Liver (tissue), 9 donors: ENCODE results near the gene CBX8. TPM values are rescaled to one million over a fixed set of nuclear protein-coding genes. Genes with fewer than 3 reads are reported as not detected.
A peak's percentile ranks its signal among the peaks of the same experiment; 100 is the strongest.

Experiments used
- DNase-seq: peaks from one replicate; pipeline ENCODE4 v3.0.0-alpha.2; 2017; ENCODE audit warnings: low spot score
- H3K27ac ChIP-seq, 2 donors: one replicate each; pipeline ENCODE4 v1.7.0; 2013; ENCODE audit warnings: inconsistent platforms in 2 of 2, low read length in 2 of 2, control low read depth in 1 of 2, low read depth in 1 of 2, mild to moderate bottlenecking in 1 of 2
- H3K27me3 ChIP-seq, 4 donors: one replicate each; pipeline versions ENCODE4 v1.6.1 to v1.7.0; 2013; ENCODE audit warnings: low read length in 3 of 4, inconsistent platforms in 1 of 4, mild to moderate bottlenecking in 1 of 4, moderate library complexity in 1 of 4; ENCODE audit not compliant: control insufficient read depth in 4 of 4, insufficient read depth in 4 of 4
- H3K36me3 ChIP-seq, 4 donors: one replicate each; pipeline versions ENCODE4 v1.6.1 to v1.7.0; 2013; ENCODE audit warnings: low read length in 3 of 4, mild to moderate bottlenecking in 3 of 4, low read depth in 1 of 4, moderate library complexity in 1 of 4; ENCODE audit not compliant: control insufficient read depth in 4 of 4, insufficient read depth in 3 of 4
- H3K4me1 ChIP-seq, 4 donors: one replicate each; pipeline versions ENCODE4 v1.6.1 to v1.7.0; 2013; ENCODE audit warnings: low read length in 3 of 4, mild to moderate bottlenecking in 3 of 4, moderate library complexity in 1 of 4; ENCODE audit not compliant: control insufficient read depth in 4 of 4, insufficient read depth in 4 of 4
- H3K4me3 ChIP-seq, 3 donors: one replicate each; pipeline versions ENCODE4 v1.6.1 to v1.7.0; 2013; ENCODE audit warnings: low read length in 3 of 3, control low read depth in 1 of 3, low read depth in 1 of 3, mild to moderate bottlenecking in 1 of 3
- H3K9ac ChIP-seq, 2 donors: one replicate each; pipeline ENCODE4 v1.7.0; 2013; ENCODE audit warnings: low read length in 2 of 2, mild to moderate bottlenecking in 2 of 2, moderate library complexity in 2 of 2, control low read depth in 1 of 2, low read depth in 1 of 2
- H3K9me3 ChIP-seq, 4 donors: one replicate each; pipeline versions ENCODE4 v1.6.1 to v1.7.0; 2013; ENCODE audit warnings: low read length in 3 of 4; ENCODE audit not compliant: control insufficient read depth in 4 of 4
- EGR1 ChIP-seq, 2 donors: IDR thresholded peaks; 2 replicates each; pipeline ENCODE4 v1.6.1; 2016 to 2018; ENCODE audit warnings: antibody characterized with exemption in 2 of 2, low read depth in 2 of 2
- FOXA1 ChIP-seq: IDR thresholded peaks from 2 replicates; pipeline ENCODE4 v1.6.1; 2016; ENCODE audit warnings: antibody characterized with exemption
- FOXA2 ChIP-seq: IDR thresholded peaks from 2 replicates; pipeline ENCODE4 v1.6.1; 2016; ENCODE audit warnings: antibody characterized with exemption
- HNF4A ChIP-seq, 2 donors: conservative IDR thresholded peaks; 2 replicates each; pipeline ENCODE4 v1.6.1; 2016; ENCODE audit warnings: antibody characterized with exemption in 2 of 2, mild to moderate bottlenecking in 2 of 2
- HNF4G ChIP-seq: IDR thresholded peaks from 2 replicates; pipeline ENCODE4 v1.6.1; 2016; ENCODE audit warnings: antibody characterized with exemption
- JUND ChIP-seq, 2 donors: IDR thresholded peaks; 2 replicates each; pipeline ENCODE4 v1.6.1; 2016; ENCODE audit warnings: antibody characterized with exemption in 2 of 2
- RAD21 ChIP-seq, 2 donors: IDR thresholded peaks; 2 replicates each; pipeline ENCODE4 v1.6.1; 2016; ENCODE audit warnings: antibody characterized with exemption in 2 of 2, mild to moderate bottlenecking in 2 of 2
- RXRA ChIP-seq, 2 donors: IDR thresholded peaks; 2 replicates each; pipeline ENCODE4 v1.6.1; 2017 to 2018; ENCODE audit warnings: antibody characterized with exemption in 2 of 2, mild to moderate bottlenecking in 1 of 2
- SP1 ChIP-seq: IDR thresholded peaks from 2 replicates; pipeline ENCODE4 v1.6.1; 2018; ENCODE audit warnings: antibody characterized with exemption, mild to moderate bottlenecking
- TAF1 ChIP-seq: conservative IDR thresholded peaks from 2 replicates; pipeline ENCODE4 v1.6.1; 2016; ENCODE audit warnings: antibody characterized with exemption, mild to moderate bottlenecking
- YY1 ChIP-seq: IDR thresholded peaks from 2 replicates; pipeline ENCODE4 v1.6.1; 2016; ENCODE audit warnings: antibody characterized with exemption, mild to moderate bottlenecking
- WGBS: extraction: QIAGEN DNeasy Blood & Tissue Kit; methylation state at CpG from one replicate; pipeline ENCODE4 v1.1.7; 2013; 5-methylcytosine and 5-hydroxymethylcytosine counted together
- polyA plus RNA-seq, 2 donors: library from polyadenylated mRNA; stranded (reverse) in 1 of 2; unstranded in 1 of 2; fragments of 200-250 nt in 1 of 2; fragments of >200 nt in 1 of 2; fragmentation: Nextera tagmentation in 1 of 2; extraction: Ambion mirVana in 1 of 2; gene quantifications; one replicate each; pipeline versions ENCODE4 v1.2.1 to v1.2.3, GENCODE V29; 2013 to 2015
- total RNA-seq, 2 donors: library from RNA; depleted of rRNA; stranded (reverse); fragments of >200 nt; gene quantifications; one replicate each; pipeline ENCODE4 v1.2.3, GENCODE V29; 2014
- TF ChIP-seq, protein P1 (sequence below): IDR thresholded peaks from 2 replicates; pipeline ENCODE4 v1.6.1; 2016; ENCODE audit warnings: antibody characterized with exemption
- TF ChIP-seq, protein P2 (sequence below): IDR thresholded peaks from 2 replicates; pipeline ENCODE4 v1.6.1; 2016; ENCODE audit warnings: antibody characterized with exemption
- TF ChIP-seq, protein P3 (sequence below): fragments of 150-350 bp; IDR thresholded peaks from 2 replicates; pipeline ENCODE4 v1.5.1; 2017; ENCODE audit warnings: improper control_type of control experiment, low read depth, low read length; ENCODE audit not compliant: missing input control
- TF ChIP-seq, protein P4 (sequence below): IDR thresholded peaks from 2 replicates; pipeline ENCODE4 v1.6.1; 2016; ENCODE audit warnings: antibody characterized with exemption, mild to moderate bottlenecking
- TF ChIP-seq, protein P5 (sequence below): IDR thresholded peaks from 2 replicates; pipeline ENCODE4 v1.6.1; 2016; ENCODE audit warnings: antibody characterized with exemption
- donor health status: healthy.
- donor health status: healthy.
- donor health status: healthy.
- donor health status: healthy.
- donor health status: healthy.

Gene CBX8
- total and polyA plus RNA-seq, 4 donors: 0.75 to 2.7 (median 1.9) TPM

DNA sequence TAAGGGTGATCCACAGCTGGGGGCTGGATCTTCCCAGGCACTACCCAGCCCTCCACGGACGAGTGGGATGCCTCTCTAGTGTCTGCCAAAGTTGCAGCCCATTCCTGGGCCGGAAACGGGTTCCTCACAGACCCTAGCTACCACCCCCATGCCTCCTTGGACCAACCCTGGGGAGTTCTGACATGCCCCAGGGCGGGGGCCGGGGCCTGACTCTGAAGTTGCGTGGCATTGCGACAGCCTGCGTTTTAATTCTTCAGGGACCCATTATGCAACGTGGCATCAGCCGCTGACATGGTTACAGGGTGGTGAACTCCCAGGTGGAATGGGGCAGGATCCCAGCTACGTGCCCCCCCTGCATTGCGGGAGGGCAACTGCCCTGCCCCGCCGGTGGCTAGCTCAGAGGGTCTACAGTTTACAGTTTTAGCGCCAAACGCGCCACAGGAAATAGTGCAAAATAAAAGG lies 39.7 kb upstream of the CBX8 start:
- TF ChIP-seq YY1 (no peak), FOXA2 (no peak), TAF1 (no peak), JUND (IDR thresholded peaks at IDR 0.05) (no peak), HNF4G (no peak), RXRA (IDR thresholded peaks at IDR 0.05) (peak; percentile 23 to 72), RAD21 (IDR thresholded peaks at IDR 0.05) (peak in 1 of 2 donors; percentile 13), FOXA1 (no peak), EGR1 (IDR thresholded peaks at IDR 0.05; ENCODE audit: low read depth in 2 of 2) (no peak), SP1 (no peak), HNF4A (conservative IDR thresholded peaks at IDR 0.05) (peak in 1 of 2 donors; percentile 49)
- TF ChIP-seq, protein P1, sequence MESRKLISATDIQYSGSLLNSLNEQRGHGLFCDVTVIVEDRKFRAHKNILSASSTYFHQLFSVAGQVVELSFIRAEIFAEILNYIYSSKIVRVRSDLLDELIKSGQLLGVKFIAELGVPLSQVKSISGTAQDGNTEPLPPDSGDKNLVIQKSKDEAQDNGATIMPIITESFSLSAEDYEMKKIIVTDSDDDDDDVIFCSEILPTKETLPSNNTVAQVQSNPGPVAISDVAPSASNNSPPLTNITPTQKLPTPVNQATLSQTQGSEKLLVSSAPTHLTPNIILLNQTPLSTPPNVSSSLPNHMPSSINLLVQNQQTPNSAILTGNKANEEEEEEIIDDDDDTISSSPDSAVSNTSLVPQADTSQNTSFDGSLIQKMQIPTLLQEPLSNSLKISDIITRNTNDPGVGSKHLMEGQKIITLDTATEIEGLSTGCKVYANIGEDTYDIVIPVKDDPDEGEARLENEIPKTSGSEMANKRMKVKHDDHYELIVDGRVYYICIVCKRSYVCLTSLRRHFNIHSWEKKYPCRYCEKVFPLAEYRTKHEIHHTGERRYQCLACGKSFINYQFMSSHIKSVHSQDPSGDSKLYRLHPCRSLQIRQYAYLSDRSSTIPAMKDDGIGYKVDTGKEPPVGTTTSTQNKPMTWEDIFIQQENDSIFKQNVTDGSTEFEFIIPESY: no peak
- TF ChIP-seq, protein P2, sequence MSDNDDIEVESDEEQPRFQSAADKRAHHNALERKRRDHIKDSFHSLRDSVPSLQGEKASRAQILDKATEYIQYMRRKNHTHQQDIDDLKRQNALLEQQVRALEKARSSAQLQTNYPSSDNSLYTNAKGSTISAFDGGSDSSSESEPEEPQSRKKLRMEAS: peak; percentile 19
- TF ChIP-seq, protein P3, sequence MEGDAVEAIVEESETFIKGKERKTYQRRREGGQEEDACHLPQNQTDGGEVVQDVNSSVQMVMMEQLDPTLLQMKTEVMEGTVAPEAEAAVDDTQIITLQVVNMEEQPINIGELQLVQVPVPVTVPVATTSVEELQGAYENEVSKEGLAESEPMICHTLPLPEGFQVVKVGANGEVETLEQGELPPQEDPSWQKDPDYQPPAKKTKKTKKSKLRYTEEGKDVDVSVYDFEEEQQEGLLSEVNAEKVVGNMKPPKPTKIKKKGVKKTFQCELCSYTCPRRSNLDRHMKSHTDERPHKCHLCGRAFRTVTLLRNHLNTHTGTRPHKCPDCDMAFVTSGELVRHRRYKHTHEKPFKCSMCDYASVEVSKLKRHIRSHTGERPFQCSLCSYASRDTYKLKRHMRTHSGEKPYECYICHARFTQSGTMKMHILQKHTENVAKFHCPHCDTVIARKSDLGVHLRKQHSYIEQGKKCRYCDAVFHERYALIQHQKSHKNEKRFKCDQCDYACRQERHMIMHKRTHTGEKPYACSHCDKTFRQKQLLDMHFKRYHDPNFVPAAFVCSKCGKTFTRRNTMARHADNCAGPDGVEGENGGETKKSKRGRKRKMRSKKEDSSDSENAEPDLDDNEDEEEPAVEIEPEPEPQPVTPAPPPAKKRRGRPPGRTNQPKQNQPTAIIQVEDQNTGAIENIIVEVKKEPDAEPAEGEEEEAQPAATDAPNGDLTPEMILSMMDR: no peak
- TF ChIP-seq, protein P4, sequence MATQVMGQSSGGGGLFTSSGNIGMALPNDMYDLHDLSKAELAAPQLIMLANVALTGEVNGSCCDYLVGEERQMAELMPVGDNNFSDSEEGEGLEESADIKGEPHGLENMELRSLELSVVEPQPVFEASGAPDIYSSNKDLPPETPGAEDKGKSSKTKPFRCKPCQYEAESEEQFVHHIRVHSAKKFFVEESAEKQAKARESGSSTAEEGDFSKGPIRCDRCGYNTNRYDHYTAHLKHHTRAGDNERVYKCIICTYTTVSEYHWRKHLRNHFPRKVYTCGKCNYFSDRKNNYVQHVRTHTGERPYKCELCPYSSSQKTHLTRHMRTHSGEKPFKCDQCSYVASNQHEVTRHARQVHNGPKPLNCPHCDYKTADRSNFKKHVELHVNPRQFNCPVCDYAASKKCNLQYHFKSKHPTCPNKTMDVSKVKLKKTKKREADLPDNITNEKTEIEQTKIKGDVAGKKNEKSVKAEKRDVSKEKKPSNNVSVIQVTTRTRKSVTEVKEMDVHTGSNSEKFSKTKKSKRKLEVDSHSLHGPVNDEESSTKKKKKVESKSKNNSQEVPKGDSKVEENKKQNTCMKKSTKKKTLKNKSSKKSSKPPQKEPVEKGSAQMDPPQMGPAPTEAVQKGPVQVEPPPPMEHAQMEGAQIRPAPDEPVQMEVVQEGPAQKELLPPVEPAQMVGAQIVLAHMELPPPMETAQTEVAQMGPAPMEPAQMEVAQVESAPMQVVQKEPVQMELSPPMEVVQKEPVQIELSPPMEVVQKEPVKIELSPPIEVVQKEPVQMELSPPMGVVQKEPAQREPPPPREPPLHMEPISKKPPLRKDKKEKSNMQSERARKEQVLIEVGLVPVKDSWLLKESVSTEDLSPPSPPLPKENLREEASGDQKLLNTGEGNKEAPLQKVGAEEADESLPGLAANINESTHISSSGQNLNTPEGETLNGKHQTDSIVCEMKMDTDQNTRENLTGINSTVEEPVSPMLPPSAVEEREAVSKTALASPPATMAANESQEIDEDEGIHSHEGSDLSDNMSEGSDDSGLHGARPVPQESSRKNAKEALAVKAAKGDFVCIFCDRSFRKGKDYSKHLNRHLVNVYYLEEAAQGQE: peak; percentile 34
- TF ChIP-seq, protein P5, sequence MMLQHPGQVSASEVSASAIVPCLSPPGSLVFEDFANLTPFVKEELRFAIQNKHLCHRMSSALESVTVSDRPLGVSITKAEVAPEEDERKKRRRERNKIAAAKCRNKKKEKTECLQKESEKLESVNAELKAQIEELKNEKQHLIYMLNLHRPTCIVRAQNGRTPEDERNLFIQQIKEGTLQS: no peak
- Histone ChIP-seq H3K9me3 (no peaks in the 10 kb centered on the region), H3K4me1 (peaks cover 37 to 77% (median 48%) of the 10 kb centered on the region in 4 donors), H3K27ac (peak overlapping the region; percentile 79 to 94), H3K9ac (no peak overlapping the region), H3K27me3 (no peaks in the 10 kb centered on the region), H3K4me3 (peak overlapping the region; percentile 47 to 66 (median 63)), H3K36me3 (peaks cover 0 to 4% (median 1%) of the 10 kb centered on the region in 4 donors)
- no peak for DNase-seq
- 14% methylated on average over 18 of the region's 18 CpGs for WGBS
